Spleen (tissue), 7 donors: ENCODE measurements around the gene TGFBR3L.

Experiments
- POLR2AphosphoS5 ChIP-seq, 3 donors: sonication (generic); formaldehyde crosslinking; IDR thresholded peaks; one replicate each; pipeline ENCODE4 v1.5.1; 2017; ENCODE audit warnings: antibody characterized with exemption in 3 of 3
- TF ChIP-seq, protein P1 (sequence below), 11 experiments: fragments of 200-600 bp in 7 of 11; fragments of 450-650 bp in 4 of 11; sonication (generic) in 4 of 11; IDR thresholded peaks in 8 of 11; conservative IDR thresholded peaks in 3 of 11; 1 replicate in 7 of 11; 2 replicates in 4 of 11; pipeline versions ENCODE4 v1.4.0 to v1.8.0; 2016 to 2021; ENCODE audit warnings: antibody characterized with exemption in 11 of 11, inconsistent platforms in 4 of 11, mild to moderate bottlenecking in 1 of 11
- donor health status: DM: no; HTN: no; CAD: no; lungs with moderate emphysema.
- donor health status: DM: no; HTN: no; CAD: no.
- donor health status: DM: no; HTN: no; CAD: no.

GRCh38 chr19:7932930-7933300 is 18.3 kb downstream of the TGFBR3L start:
- TF ChIP-seq, protein P1, sequence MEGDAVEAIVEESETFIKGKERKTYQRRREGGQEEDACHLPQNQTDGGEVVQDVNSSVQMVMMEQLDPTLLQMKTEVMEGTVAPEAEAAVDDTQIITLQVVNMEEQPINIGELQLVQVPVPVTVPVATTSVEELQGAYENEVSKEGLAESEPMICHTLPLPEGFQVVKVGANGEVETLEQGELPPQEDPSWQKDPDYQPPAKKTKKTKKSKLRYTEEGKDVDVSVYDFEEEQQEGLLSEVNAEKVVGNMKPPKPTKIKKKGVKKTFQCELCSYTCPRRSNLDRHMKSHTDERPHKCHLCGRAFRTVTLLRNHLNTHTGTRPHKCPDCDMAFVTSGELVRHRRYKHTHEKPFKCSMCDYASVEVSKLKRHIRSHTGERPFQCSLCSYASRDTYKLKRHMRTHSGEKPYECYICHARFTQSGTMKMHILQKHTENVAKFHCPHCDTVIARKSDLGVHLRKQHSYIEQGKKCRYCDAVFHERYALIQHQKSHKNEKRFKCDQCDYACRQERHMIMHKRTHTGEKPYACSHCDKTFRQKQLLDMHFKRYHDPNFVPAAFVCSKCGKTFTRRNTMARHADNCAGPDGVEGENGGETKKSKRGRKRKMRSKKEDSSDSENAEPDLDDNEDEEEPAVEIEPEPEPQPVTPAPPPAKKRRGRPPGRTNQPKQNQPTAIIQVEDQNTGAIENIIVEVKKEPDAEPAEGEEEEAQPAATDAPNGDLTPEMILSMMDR (IDR thresholded peaks at IDR 0.05 in 8 of 11, conservative IDR thresholded peaks at IDR 0.05 in 3 of 11): no peak
- TF ChIP-seq POLR2AphosphoS5 (IDR thresholded peaks at IDR 0.05): no peak
